Mammary epithelial cell (primary cell): ENCODE measurements around the gene MSH3.

Experiments
- CTCF ChIP-seq, 2 donors: IDR thresholded peaks in 1 of 2; conservative IDR thresholded peaks in 1 of 2; 2 replicates each; pipeline ENCODE4 v1.5.1; 2011 to 2012; ENCODE audit warnings: inconsistent platforms in 2 of 2, low read length in 2 of 2, mild to moderate bottlenecking in 2 of 2, control low read depth in 1 of 2, low read depth in 1 of 2; ENCODE audit not compliant: insufficient read depth in 1 of 2; ENCODE audit errors: extremely low read depth in 1 of 2
- EZH2 ChIP-seq: IDR thresholded peaks from 2 replicates; pipeline ENCODE4 v1.6.1; 2012; ENCODE audit warnings: low read length, inconsistent platforms, borderline replicate concordance

DNA sequence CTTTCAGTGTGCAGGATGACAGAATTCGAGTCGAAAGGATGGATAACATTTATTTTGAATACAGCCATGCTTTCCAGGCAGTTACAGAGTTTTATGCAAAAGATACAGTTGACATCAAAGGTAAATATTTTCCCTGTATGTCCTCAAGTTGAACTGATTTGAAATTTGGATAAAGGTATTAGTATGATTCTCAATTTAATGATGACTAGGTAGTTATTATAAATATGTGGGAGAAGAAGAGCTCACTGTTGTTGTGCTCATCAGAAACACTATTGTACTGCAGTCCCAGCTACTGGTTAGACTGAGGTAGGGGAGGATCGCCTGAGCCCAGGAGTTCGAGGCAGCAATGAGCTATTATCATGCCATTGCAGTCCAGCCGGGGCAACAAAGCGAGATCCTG, 71.0 kb downstream of the MSH3 start:
- TF ChIP-seq EZH2 (no peak), CTCF (conservative IDR thresholded peaks at IDR 0.05 in 1 of 2, IDR thresholded peaks at IDR 0.05 in 1 of 2; ENCODE audit: extremely low read depth in 1 of 2, insufficient read depth in 1 of 2, low read depth in 1 of 2, low read length in 2 of 2) (no peak)
